ENCODE measurements around the gene RALY.

Gene RALY

GRCh38 chr20:34064286-34064685 lies 70.6 kb downstream of the RALY start:
- DNase-seq (no peak), ATAC-seq (no peak)
- Mint-ChIP-seq H3K36me3 (ENCODE audit: low read depth) (peaks cover 5% of the 10 kb centered on the region), H3K4me1 (peaks cover 30% of the 10 kb centered on the region), H3K27ac (peak overlapping the region; percentile 9), H3K9me3 (no peaks in the 10 kb centered on the region), H3K4me3 (no peak overlapping the region), H3K27me3 (no peaks in the 10 kb centered on the region)

GRCh38 chr20:34065260-34065659 lies 71.5 kb downstream of the RALY start:
- Mint-ChIP-seq H3K9me3 (no peaks in the 10 kb centered on the region), H3K36me3 (ENCODE audit: low read depth) (peaks cover 3% of the 10 kb centered on the region), H3K27ac (peak overlapping the region; percentile 29), H3K4me1 (peaks cover 27% of the 10 kb centered on the region), H3K27me3 (no peaks in the 10 kb centered on the region), H3K4me3 (no peak overlapping the region)
- no peak for ATAC-seq
- no peak for DNase-seq

GRCh38 chr20:34066476-34067090 lies 72.9 kb downstream of the RALY start:
- Mint-ChIP-seq H3K9me3 (no peaks in the 10 kb centered on the region), H3K4me3 (no peak overlapping the region), H3K4me1 (peaks cover 21% of the 10 kb centered on the region), H3K36me3 (ENCODE audit: low read depth) (peaks cover 7% of the 10 kb centered on the region), H3K27ac (no peak overlapping the region), H3K27me3 (no peaks in the 10 kb centered on the region)
- no peak for DNase-seq
- no peak for ATAC-seq

GRCh38 chr20:34068001-34068400 lies 74.3 kb downstream of the RALY start:
- Mint-ChIP-seq H3K36me3 (ENCODE audit: low read depth) (peaks cover 7% of the 10 kb centered on the region), H3K27ac (no peak overlapping the region), H3K27me3 (no peaks in the 10 kb centered on the region), H3K9me3 (no peaks in the 10 kb centered on the region), H3K4me1 (peaks cover 10% of the 10 kb centered on the region), H3K4me3 (no peak overlapping the region)
- ATAC-seq = no peak
- DNase-seq = no peak

GRCh38 chr20:34069341-34070078 lies 75.8 kb downstream of the RALY start:
- DNase-seq (peak; percentile 46), ATAC-seq (peak; percentile 62)
- Mint-ChIP-seq H3K9me3 (no peaks in the 10 kb centered on the region), H3K4me3 (no peak overlapping the region), H3K27ac (no peak overlapping the region), H3K4me1 (peaks cover 25% of the 10 kb centered on the region), H3K27me3 (no peaks in the 10 kb centered on the region), H3K36me3 (ENCODE audit: low read depth) (peaks cover 7% of the 10 kb centered on the region)

GRCh38 chr20:34070079-34070439 lies 76.3 kb downstream of the RALY start:
- no peaks in the 10 kb centered on the region for H3K9me3 Mint-ChIP-seq
- DNase-seq (no peak), ATAC-seq (no peak)
- H3K27ac Mint-ChIP-seq = no peak overlapping the region
- no peak overlapping the region for H3K4me3 Mint-ChIP-seq
- peaks cover 7% of the 10 kb centered on the region for H3K36me3 Mint-ChIP-seq (ENCODE audit: low read depth)
- no peaks in the 10 kb centered on the region for H3K27me3 Mint-ChIP-seq
- peaks cover 26% of the 10 kb centered on the region for H3K4me1 Mint-ChIP-seq

- Mint-ChIP-seq H3K4me1 (peaks cover 26% of the 10 kb centered on the region), H3K9me3 (no peaks in the 10 kb centered on the region), H3K36me3 (ENCODE audit: low read depth) (peaks cover 9% of the 10 kb centered on the region), H3K4me3 (no peak overlapping the region), H3K27ac (peak overlapping the region; percentile 46), H3K27me3 (no peaks in the 10 kb centered on the region)
- ATAC-seq = no peak
- DNase-seq = no peak
These were observed 77.1 kb downstream of the RALY start for GRCh38 chr20:34070859-34071258.

- DNase-seq (no peak), ATAC-seq (no peak)
- Mint-ChIP-seq H3K36me3 (ENCODE audit: low read depth) (peaks cover 16% of the 10 kb centered on the region), H3K27me3 (no peaks in the 10 kb centered on the region), H3K9me3 (no peaks in the 10 kb centered on the region), H3K4me3 (no peak overlapping the region), H3K4me1 (peaks cover 26% of the 10 kb centered on the region), H3K27ac (no peak overlapping the region)
These were observed 78.4 kb downstream of the RALY start for GRCh38 chr20:34072076-34072475.

GRCh38 chr20:34072778-34073177 lies 79.1 kb downstream of the RALY start:
- no peaks in the 10 kb centered on the region for H3K27me3 Mint-ChIP-seq
- no peak for DNase-seq
- no peak overlapping the region for H3K4me3 Mint-ChIP-seq
- peaks cover 18% of the 10 kb centered on the region for H3K36me3 Mint-ChIP-seq (ENCODE audit: low read depth)
- H3K4me1 Mint-ChIP-seq = peaks cover 26% of the 10 kb centered on the region
- ATAC-seq = no peak
- no peaks in the 10 kb centered on the region for H3K9me3 Mint-ChIP-seq
- no peak overlapping the region for H3K27ac Mint-ChIP-seq

- no peaks in the 10 kb centered on the region for H3K27me3 Mint-ChIP-seq
- H3K9me3 Mint-ChIP-seq = no peaks in the 10 kb centered on the region
- peaks cover 18% of the 10 kb centered on the region for H3K36me3 Mint-ChIP-seq (ENCODE audit: low read depth)
- peak overlapping the region; percentile 22 for H3K27ac Mint-ChIP-seq
- ATAC-seq (peak; percentile 71), DNase-seq (peak; percentile 27)
- peaks cover 20% of the 10 kb centered on the region for H3K4me1 Mint-ChIP-seq
- H3K4me3 Mint-ChIP-seq = no peak overlapping the region
These were observed 80.5 kb downstream of the RALY start for GRCh38 chr20:34074101-34074760.

GRCh38 chr20:34075647-34076046 lies 81.9 kb downstream of the RALY start:
- no peaks in the 10 kb centered on the region for H3K9me3 Mint-ChIP-seq
- no peaks in the 10 kb centered on the region for H3K27me3 Mint-ChIP-seq
- H3K4me3 Mint-ChIP-seq = no peak overlapping the region
- no peak overlapping the region for H3K27ac Mint-ChIP-seq
- H3K4me1 Mint-ChIP-seq = peaks cover 20% of the 10 kb centered on the region
- no peak for ATAC-seq
- peaks cover 20% of the 10 kb centered on the region for H3K36me3 Mint-ChIP-seq (ENCODE audit: low read depth)
- DNase-seq = no peak

GRCh38 chr20:34076952-34077351 lies 83.2 kb downstream of the RALY start:
- Mint-ChIP-seq H3K27ac (no peak overlapping the region), H3K4me3 (no peak overlapping the region), H3K36me3 (ENCODE audit: low read depth) (peaks cover 17% of the 10 kb centered on the region), H3K4me1 (peaks cover 17% of the 10 kb centered on the region), H3K9me3 (no peaks in the 10 kb centered on the region), H3K27me3 (no peaks in the 10 kb centered on the region)
- ATAC-seq (no peak), DNase-seq (no peak)

- ATAC-seq = no peak
These were observed 84.8 kb downstream of the RALY start for GRCh38 chr20:34078540-34078939.

GRCh38 chr20:34079818-34080217 lies 86.1 kb downstream of the RALY start:
- Mint-ChIP-seq H3K9me3 (no peaks in the 10 kb centered on the region), H3K4me1 (no peaks in the 10 kb centered on the region), H3K27me3 (no peaks in the 10 kb centered on the region), H3K27ac (no peak overlapping the region), H3K4me3 (no peak overlapping the region), H3K36me3 (ENCODE audit: low read depth) (peaks cover 21% of the 10 kb centered on the region)
- DNase-seq (no peak), ATAC-seq (no peak)

More at GRCh38 chr20:34078540-34078939, 84.8 kb downstream of the RALY start:
- no peak for DNase-seq
- H3K36me3 Mint-ChIP-seq (ENCODE audit: low read depth) = peaks cover 17% of the 10 kb centered on the region
- H3K27ac Mint-ChIP-seq = no peak overlapping the region
- peaks cover 11% of the 10 kb centered on the region for H3K4me1 Mint-ChIP-seq
- H3K4me3 Mint-ChIP-seq = no peak overlapping the region
- H3K9me3 Mint-ChIP-seq = no peaks in the 10 kb centered on the region
- no peaks in the 10 kb centered on the region for H3K27me3 Mint-ChIP-seq

GRCh38 chr20:34082232-34082887 lies 88.6 kb downstream of the RALY start:
- DNase-seq (no peak), ATAC-seq (no peak)
- Mint-ChIP-seq H3K36me3 (ENCODE audit: low read depth) (peaks cover 24% of the 10 kb centered on the region), H3K9me3 (no peaks in the 10 kb centered on the region), H3K27ac (peak overlapping the region; percentile 21), H3K4me1 (no peaks in the 10 kb centered on the region), H3K4me3 (no peak overlapping the region), H3K27me3 (no peaks in the 10 kb centered on the region)

Measured in activated naive CD8-positive, alpha-beta T cell treated with anti-CD3 and anti-CD28 coated beads, Interleukin-2, amount 50 U/mL, for 24 hours (primary cell).